A673 (cell line): ENCODE results near the gene PGM2L1. TPM values are rescaled to one million over a fixed set of nuclear protein-coding genes. Genes with fewer than 3 reads are reported as not detected.

Source experiments
- BruUV-seq: library from RNA; stranded (reverse); fragments of 400-500 nt; replicated peaks from 2 replicates; lab custom pipeline; 2021; lab: Mats Ljungman, UMichigan
- CTCF ChIA-PET: fragments of 300-600 bp; sonication (Branson Sonifier 250); formaldehyde crosslinking; loops from one replicate; lab custom pipeline; 2022; ENCODE audit warnings: antibody characterized with exemption; lab: Charles Lee
- POLR2A ChIA-PET: fragments of 300-600 bp; sonication (Branson Sonifier 250); formaldehyde crosslinking; loops from one replicate; lab custom pipeline; 2022; ENCODE audit warnings: antibody characterized with exemption; ENCODE audit not compliant: low non-redundant PET; lab: Charles Lee
- DNase-seq: peaks from one replicate; pipeline ENCODE4 v3.0.0-alpha.2; 2015; ENCODE audit warnings: low spot score
- H3K27ac ChIP-seq: fragments of 200-600 bp; sonication (generic); 2 replicates; pipeline ENCODE4 v1.5.1; 2016; ENCODE audit warnings: mixed run types, low read depth, mild to moderate bottlenecking, mixed read lengths, antibody characterized with exemption, low read length; ENCODE audit not compliant: poor library complexity, severe bottlenecking
- H3K27me3 ChIP-seq: fragments of 200-600 bp; sonication (generic); replicated peaks from 2 replicates; pipeline ENCODE4 v1.6.1; 2017; ENCODE audit warnings: mixed run types, low read depth, mild to moderate bottlenecking, mixed read lengths, antibody characterized with exemption, low read length; ENCODE audit not compliant: insufficient read depth, poor library complexity
- H3K36me3 ChIP-seq: fragments of 200-600 bp; sonication (generic); 2 replicates; pipeline ENCODE4 v1.6.1; 2016; ENCODE audit warnings: mixed run types, mild to moderate bottlenecking, mixed read lengths, antibody characterized with exemption, low read length; ENCODE audit not compliant: insufficient read depth, poor library complexity, severe bottlenecking
- H3K4me1 ChIP-seq: fragments of 200-600 bp; sonication (generic); 2 replicates; pipeline ENCODE4 v1.6.1; 2017; ENCODE audit warnings: mixed run types, mild to moderate bottlenecking, mixed read lengths, antibody characterized with exemption, low read length; ENCODE audit not compliant: insufficient read depth, poor library complexity, severe bottlenecking
- H3K4me3 ChIP-seq: fragments of 200-600 bp; sonication (generic); 2 replicates; pipeline ENCODE4 v1.5.1; 2016; ENCODE audit warnings: low read depth, mixed run types, mild to moderate bottlenecking, mixed read lengths, low read length; ENCODE audit not compliant: poor library complexity, severe bottlenecking
- H3K9me3 ChIP-seq: fragments of 200-600 bp; sonication (generic); 2 replicates; pipeline ENCODE4 v1.6.1; 2016; ENCODE audit warnings: mixed run types, low read depth, mild to moderate bottlenecking, mixed read lengths, antibody characterized with exemption, low read length; ENCODE audit not compliant: poor library complexity, severe bottlenecking
- EZH2 ChIP-seq: fragments of 200-600 bp; sonication (generic); IDR thresholded peaks from 2 replicates; pipeline ENCODE4 v1.6.1; 2017; ENCODE audit warnings: borderline replicate concordance, low read depth, mild to moderate bottlenecking, mixed read lengths, antibody characterized with exemption, low read length; ENCODE audit not compliant: poor library complexity, severe bottlenecking
- intact Hi-C: fragments of 100-400 bp; cut with micrococcal nuclease; formaldehyde crosslinking; loops from one replicate; pipeline ENCODE4 v1.10.0; 2022; ENCODE audit not compliant: unreplicated experiment
- total RNA-seq: library from RNA; stranded (reverse); gene quantifications from 2 replicates; pipeline ENCODE4 v1.2.3, GENCODE V29; 2021
- TF ChIP-seq, protein P1 (sequence below): fragments of 300-800, 200-600 bp; sonication (generic); conservative IDR thresholded peaks from 2 replicates; pipeline ENCODE4 v1.5.1; 2017; ENCODE audit warnings: low read depth, mild to moderate bottlenecking, antibody characterized with exemption, low read length, moderate library complexity, mixed read lengths

PGM2L1 gene
- total RNA-seq, 1 experiment from 2014 or later: 18.2 TPM

- ChIA-PET CTCF (no interaction called here), POLR2A (no interaction called here)
- H3K9me3 ChIP-seq: no peaks in the 10 kb centered on the region
- no TSS peak for BruUV-seq
- no peak for DNase-seq
- no peak overlapping the region for H3K27ac ChIP-seq
- no peaks in the 10 kb centered on the region for H3K4me1 ChIP-seq
- H3K36me3 ChIP-seq: no peaks in the 10 kb centered on the region
- intact Hi-C loops: no loop called here
- H3K4me3 ChIP-seq: no peak overlapping the region
- H3K27me3 ChIP-seq: no peaks in the 10 kb centered on the region
- no peak for TF ChIP-seq EZH2
- TF ChIP-seq, protein P1, sequence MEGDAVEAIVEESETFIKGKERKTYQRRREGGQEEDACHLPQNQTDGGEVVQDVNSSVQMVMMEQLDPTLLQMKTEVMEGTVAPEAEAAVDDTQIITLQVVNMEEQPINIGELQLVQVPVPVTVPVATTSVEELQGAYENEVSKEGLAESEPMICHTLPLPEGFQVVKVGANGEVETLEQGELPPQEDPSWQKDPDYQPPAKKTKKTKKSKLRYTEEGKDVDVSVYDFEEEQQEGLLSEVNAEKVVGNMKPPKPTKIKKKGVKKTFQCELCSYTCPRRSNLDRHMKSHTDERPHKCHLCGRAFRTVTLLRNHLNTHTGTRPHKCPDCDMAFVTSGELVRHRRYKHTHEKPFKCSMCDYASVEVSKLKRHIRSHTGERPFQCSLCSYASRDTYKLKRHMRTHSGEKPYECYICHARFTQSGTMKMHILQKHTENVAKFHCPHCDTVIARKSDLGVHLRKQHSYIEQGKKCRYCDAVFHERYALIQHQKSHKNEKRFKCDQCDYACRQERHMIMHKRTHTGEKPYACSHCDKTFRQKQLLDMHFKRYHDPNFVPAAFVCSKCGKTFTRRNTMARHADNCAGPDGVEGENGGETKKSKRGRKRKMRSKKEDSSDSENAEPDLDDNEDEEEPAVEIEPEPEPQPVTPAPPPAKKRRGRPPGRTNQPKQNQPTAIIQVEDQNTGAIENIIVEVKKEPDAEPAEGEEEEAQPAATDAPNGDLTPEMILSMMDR: no peak
These were observed 58.6 kb downstream of the PGM2L1 start for GRCh38 chr11:74339619-74340018.

GRCh38 chr11:74338963-74339362 is 59.3 kb downstream of the PGM2L1 start:
- no peaks in the 10 kb centered on the region for H3K27me3 ChIP-seq
- intact Hi-C loops: no loop called here
- no TSS peak for BruUV-seq
- H3K4me1 ChIP-seq: no peaks in the 10 kb centered on the region
- CTCF ChIA-PET: no interaction called here
- POLR2A ChIA-PET: no interaction called here
- TF ChIP-seq, protein P1: no peak
- no peak for TF ChIP-seq EZH2
- DNase-seq: no peak
- no peaks in the 10 kb centered on the region for H3K9me3 ChIP-seq
- H3K4me3 ChIP-seq: no peak overlapping the region
- no peak overlapping the region for H3K27ac ChIP-seq
- no peaks in the 10 kb centered on the region for H3K36me3 ChIP-seq

DNA sequence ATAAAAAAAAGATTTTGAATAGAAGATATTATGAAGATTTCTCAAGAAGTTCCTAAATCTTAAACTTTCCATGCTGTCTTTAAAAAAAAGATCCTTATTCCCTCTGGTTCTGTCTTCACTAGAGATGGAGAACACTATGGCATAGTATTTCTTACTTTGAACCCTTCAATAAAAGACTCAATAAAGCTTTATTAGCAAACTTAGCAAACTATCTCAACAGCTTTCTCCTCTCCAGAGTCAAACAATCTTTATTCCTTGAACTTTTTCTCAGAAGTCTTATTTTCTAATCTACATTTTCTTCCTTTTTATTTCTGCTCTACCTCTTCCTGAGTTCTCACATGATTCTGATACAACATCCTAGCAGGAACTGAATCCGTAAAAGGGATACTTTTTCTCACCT is 65.0 kb downstream of the PGM2L1 start:
- no peaks in the 10 kb centered on the region for H3K27me3 ChIP-seq
- TF ChIP-seq, protein P1: no peak
- TF ChIP-seq EZH2: no peak
- H3K27ac ChIP-seq: no peak overlapping the region
- no peak for DNase-seq
- ChIA-PET CTCF (no interaction called here), POLR2A (no interaction called here)
- intact Hi-C loops: no loop called here
- no peak overlapping the region for H3K4me3 ChIP-seq
- H3K9me3 ChIP-seq: no peaks in the 10 kb centered on the region
- no TSS peak for BruUV-seq
- peaks cover 12% of the 10 kb centered on the region for H3K4me1 ChIP-seq
- no peaks in the 10 kb centered on the region for H3K36me3 ChIP-seq
